Stimulated activated CD4-positive, alpha-beta T cell treated with anti-CD3 and anti-CD28 coated beads, Interleukin-15, amount 100 ng/mL, for 48 hours (primary cell): Measurements from ENCODE around the gene ASCC1.
A peak's percentile ranks its signal among the peaks of the same experiment; 100 is the strongest.
"Not testable (repeated sequence)": the region's sequence is repeated elsewhere in the genome, so short reads cannot be mapped to it uniquely, and the experiment has no call there.

Source experiments
- DNase-seq, 2 donors: peaks; one replicate each; pipeline ENCODE4 v3.0.0-alpha.2; 2020; ENCODE audit warnings: low read depth in 2 of 2

Gene ASCC1

DNA sequence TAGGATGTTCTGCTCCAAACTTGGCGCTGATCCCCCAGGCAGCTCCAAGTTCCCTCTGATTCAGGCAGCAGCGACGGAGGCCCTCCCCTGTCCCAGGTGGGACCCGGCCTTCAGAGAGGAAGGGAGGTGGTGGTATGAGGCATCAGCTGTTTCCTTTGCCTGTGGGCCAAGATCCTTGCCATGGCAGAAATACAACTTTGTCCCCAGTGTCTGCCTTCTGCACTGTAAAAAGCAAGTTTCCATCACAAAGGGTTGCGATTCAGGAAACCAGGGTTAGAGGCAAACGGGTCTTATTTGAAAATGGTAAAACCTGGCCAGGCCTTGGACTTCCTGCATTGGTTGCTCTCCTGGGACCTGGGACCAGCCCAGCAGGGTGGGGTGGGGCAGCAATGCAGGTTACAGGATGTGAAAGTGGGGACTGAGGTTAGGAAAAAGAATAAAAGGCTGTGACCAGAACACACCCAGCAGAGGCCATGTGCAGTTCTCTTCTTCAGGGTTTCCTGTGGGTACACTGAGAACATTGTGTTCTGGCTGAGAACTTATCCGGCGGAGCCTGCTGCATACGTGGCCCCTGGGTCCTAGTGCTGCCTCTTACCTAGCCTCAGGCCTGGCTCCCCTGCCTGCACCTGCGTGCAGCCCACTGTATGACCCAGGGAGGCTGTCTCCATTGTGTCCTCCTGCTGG is 32.5 kb upstream of the ASCC1 start:
- peak; percentile 60 to 62 for DNase-seq

DNA sequence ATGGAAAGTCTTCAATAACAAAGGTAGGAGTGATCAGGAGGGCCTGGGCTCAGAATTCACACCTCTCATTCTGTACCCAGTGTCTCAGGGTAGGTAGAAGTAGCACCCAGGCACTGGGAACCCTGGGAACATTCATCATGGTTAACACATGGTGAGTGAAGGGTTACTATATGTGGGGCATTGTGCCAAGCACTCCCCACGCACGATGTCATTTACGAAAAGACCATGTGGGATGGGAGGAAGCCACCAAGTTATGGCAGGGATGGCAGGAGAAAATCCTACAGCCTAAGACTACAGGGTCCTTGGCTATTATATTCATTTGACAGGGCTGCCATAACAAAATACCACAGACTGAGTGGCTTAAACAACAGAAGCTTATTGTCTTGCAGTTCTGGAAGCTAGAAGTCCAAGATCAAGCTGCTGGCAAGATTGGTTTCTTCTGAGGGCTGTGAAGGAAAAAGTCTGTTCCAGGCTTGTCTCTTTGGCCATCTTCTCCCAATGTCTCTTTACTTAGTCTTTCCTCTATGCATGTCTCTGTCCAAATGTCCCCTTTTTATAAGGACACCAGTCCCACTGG is 30.0 kb upstream of the ASCC1 start:
- no peak for DNase-seq

DNA sequence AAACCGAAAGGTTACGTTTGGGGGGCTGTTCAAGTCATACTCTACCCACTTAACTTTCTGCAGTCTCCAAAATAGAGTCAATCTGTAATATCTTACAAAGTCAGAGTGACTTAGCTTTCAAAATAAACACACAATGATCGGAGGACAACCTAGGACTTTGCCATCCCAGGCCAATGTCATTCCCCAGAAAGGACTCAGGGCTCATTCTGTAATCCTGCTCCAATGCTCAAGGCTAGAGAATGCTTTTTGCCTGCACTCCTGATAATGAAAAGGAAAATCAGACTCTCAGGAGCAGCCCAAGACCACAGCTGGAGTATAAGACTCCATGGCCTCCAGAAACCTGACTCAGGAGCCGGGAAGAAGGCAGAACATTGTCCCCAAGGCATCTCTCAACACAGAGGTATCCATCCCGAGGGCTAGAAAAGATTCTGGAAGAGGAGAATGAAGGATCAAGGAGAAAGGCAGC is 28.5 kb upstream of the ASCC1 start:
- no peak for DNase-seq

DNA sequence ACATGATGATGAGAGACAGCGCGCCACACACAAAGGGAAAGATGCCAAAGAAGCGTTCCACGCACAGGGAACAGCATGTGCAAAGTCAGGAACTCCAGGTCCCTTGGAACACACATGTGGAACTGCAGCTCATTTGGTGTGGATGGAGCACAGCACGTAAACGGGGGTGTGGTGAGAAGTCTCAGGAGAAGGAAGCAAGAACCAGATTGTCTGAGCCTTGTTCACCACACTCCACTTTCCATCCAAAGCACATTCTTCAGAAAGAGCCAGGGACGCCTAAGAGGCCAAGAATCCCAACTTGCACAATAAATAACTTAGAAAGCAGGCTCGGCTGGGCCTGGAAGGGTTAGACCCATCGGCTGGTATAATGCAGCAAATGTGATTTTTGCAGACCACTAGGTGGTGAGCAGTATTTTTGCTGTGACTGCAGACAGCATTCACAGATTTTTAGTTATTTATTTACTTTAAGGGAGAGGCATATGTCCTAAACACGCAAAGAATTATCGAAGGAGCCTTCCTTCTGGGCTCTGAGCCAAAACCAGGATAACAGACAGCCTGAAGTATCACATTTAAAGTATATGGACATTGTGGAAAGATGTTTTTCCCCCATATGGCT is 27.9 kb upstream of the ASCC1 start:
- no peak for DNase-seq

DNA sequence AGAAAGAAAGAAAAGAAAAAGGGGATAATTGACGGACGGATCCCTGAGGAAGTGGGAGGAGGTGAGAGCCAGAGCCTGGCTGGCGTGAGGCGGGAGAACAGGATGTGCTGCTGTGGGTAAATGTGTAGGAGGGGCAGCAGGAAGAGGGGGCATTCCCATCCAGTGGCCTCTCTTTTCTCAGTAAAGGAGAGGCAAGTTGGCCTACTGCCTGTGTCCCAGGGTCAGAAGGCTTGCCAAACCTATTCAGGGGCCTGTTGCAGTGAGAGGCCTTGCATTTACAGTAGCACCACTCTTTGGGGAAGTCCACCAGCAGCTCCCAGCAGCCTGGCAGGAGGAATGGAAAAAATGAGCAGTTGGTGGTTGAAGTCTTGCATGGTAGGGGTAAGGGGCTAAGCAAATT is 26.6 kb upstream of the ASCC1 start:
- no peak for DNase-seq

DNA sequence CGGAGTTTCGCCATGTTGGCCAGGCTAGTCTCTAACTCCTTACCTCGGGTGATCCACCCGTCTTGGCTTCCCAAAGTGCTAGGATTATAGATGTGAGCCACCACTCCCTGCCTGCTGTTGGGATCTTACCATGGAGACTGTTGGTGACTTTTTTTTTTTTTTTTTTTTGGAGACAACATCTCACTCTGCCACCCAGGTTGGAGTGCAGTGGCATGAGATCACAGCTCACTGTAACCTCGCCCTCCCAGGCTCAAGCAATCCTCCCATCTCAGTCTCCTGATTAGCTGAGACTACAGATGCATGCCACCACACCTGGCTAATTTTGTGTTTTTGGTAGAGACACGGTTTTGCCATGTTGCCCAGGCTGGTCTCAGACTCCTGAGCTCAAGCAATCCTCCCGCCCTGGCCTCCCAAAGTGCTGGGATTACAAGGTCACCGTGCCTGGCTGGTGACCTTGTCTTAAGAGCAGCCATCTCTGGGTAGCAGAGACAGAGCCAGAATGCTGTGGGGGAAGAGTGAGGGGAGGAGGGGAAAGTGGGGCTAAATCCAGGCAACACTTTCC is 25.7 kb upstream of the ASCC1 start:
- no peak for DNase-seq

DNA sequence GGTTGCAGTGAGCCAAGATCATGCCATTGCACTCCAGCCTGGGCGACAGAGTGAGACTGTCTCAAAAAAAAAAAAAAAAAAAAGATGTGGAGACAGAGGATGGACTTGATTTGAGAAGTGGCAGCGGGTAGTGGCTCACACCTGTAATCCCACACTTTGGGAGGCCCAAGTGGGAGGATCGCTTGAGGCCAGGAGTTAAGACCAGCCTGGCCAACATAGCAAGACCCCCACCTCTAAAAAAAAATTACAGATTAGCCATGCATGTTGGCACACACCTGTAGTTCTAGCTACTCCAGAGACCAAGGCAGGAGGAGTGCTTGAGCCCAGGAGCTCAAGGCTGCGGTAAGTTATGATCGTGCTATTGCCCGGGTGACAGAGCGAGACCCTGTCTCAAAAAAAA is 24.3 kb upstream of the ASCC1 start:
- DNase-seq, result no peak

DNA sequence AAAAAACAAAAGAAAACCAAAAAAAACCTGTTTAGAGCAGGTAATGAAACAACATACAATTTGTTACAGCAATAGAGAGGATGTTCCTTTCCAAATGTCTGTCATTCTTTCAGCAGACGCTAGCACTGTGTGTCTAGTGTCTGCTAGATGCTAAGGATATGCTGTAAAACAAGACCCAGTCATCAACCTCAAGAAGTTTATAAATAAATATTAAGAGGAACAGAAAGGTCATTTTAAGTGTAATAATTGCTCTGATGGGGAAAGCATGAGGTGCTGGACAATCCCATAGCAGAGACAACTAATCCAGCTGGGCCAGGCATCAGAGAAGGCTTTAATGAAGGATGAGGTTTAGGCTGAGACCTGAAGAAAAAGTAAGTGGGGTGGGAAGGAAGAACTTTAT is 23.3 kb upstream of the ASCC1 start:
- DNase-seq, result no peak

DNA sequence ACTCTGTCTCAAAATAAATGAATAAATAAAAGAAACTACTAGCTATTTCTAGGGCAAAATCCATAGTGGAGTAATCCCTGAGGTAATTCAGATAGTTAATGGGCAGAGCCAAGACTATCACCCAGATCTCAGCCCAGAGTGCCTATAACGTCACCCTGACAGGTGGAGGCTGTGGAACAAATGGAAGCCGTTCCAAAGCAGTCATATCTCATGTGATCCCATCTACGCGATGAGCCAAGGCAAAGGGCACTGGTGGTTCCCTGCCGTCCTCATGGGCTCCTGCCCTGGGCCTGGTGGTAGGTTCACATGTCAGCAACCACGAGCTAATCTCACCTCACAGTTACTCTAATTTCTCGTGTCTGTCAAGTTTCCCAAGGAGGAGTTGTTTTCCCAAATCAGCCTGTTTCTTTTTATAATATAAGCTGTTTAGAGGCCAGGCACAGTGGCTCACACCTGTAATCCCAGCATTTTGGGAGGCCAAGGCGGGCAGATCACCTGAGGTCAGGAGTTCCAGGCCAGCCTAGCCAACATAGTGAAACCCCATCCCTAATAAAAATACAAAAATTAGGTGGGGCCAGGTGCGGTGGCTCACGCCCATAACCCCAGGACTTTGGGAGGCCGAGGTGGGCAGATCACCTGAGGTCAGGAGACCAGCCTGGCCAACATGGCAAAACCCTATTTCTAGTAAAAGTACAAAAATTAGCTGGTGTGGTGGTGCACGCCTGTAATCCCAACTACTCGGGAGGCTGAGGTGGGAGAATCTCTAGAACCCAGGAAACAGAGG is 22.5 kb upstream of the ASCC1 start:
- no peak for DNase-seq

DNA sequence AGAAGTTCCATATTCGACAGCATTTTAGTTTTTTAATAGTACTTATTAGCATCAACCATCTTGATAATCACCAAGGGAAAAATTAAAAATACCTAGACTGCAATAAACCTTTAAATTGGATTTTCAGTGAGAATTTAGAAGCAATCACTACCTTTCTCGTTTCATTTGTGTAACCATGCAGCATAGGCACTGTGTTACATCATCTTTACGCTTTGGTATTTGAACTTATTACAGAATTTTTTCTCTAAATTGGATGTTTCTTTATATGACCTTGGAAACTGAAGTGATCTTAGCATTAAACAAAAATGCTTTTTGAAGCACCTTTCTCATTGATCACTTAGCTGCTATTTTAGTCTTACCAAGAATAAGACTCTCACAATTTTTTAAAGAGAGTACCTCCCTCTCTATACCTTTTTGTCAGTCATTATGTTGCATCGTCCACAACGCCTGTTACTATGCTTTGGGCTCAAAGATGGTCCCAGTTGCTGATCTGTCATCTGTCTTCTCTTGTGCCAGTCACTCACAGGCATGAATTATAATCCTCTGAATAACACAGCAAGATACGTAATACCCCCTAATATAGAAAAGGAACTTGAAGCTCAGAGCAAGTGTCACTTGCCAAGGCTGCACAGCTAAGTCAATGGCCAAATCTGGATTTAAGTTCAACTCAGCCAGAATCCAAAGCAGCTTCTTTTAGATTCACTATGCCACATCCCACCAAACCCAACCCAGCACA is 19.6 kb upstream of the ASCC1 start:
- no peak for DNase-seq

DNA sequence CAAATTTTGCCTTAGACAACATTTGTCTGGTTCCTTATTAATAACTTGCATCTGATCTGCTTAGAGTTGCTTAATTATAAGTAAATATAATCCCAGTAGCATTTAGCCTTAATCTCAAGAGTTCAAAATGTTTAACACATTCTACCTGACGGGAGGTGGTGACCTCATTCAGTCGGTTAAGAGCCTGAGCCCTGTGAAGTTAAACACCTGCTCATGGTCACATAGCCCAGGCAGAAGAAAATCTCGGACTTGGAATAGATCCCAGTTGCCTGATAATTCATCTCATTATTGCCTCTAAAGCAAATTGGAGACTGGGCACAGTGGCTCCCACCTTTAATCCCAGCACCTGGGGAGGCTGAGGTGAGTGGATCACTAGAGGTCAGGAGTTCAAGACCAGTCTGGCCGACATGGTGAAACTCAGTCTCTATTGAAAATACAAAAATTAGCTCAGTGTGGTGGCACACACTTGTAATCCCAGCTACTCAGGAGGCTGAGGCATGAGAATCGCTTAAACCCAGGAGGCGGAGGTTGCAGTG is 18.6 kb upstream of the ASCC1 start:
- DNase-seq, result no peak

DNA sequence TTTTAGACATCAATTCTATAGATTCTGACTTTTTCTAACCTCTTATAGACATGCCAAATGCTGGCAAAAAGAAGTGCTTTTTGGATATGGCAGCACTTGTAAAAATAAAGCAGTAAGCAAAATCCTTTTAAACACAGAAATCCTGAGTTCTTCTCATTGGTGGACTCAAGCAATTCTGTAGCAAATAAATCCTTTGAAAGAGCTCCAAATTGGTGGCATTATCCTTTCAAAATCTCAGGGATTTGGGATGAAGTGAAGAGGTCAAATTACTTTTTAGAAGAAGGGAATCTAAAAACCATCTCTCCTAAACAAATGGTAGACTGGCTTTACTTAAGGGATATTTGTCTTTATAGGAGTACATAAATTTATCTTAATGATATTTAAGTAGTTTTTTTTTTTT is 17.5 kb upstream of the ASCC1 start:
- DNase-seq, result no peak

DNA sequence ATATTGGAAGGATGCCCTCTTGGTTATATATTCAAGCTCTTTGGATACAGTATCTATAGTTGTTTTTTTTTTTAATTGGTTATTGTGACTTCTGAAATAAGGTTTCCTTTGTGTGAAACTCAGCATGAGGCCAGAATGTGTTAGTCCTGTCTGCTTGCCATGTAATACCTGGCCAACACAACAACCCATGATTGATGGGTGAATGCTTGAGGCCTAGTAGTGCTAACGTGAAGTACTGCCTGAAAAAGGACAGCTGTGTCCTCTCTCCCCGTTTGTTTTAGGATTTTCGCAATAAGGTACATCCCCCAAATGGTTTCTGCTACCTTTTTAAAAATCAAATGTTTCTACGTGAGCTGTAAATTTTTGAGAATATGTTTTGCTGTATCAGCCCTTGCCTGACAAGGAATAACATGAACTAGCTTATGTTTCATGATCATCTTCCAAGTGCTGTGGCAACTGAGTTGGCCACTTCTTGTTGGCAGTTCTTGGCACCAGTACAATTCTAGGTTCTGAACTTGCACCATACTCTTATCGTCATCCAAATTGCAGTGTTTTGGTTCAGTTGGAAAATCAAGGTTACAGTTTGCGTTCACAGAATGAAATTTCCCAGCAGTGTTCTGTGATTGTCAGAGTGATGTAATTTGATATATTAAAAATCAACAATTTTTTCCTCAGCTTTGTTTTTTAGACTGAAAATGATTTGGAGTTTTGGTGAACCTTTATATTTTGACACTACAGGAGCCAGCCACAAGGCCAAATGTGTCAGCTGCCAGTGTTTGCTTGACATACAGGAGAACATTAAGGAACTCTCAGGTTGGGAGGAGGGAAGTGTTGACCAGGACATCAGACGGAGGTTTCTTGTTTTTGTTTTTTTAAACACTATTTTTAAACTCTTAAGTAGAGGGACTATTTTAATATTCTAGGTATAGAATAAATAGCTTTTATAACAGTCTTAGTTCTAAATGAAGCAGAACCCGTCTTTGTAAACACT is 13.5 kb upstream of the ASCC1 start:
- no peak for DNase-seq

DNA sequence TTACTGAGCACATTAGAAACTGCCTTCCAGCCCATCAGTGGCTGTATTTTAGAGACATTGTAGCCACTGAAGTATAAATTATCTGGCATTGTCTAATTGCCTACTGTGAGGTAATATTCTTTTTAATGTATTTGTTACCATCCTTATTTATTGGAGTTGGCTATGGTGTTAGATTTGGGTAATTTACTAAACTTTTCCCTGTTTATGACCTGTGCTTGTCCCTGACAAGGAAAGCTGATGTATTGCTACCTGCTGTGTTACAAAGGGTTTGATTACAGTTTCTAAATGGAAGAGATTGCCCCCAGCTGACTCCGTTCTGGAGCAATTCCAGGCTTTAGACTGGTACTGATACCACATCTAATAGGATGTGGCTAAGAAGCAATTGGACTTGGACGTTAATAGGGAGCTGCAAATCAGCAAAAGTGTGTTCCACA is 12.3 kb upstream of the ASCC1 start:
- no peak for DNase-seq

DNA sequence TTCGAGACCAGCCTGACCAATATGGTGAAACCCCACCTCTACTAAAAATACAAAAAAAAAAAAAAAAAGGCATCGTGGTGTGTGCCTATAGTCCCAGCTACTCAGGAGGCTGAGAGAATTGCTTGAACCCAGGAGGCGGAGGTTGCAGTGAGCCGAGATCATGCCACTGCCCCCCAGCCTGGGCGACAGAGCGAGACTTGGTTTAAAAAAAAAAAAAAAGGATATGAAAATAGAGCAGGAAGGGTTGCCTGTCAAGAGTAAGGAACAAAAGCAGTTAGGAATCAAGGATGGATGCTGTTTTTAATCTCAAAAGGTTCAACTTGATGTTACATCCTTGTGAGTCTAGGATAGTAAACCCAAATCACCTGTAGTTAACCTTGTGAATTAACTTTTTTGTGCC is 11.8 kb upstream of the ASCC1 start:
- no peak for DNase-seq

DNA sequence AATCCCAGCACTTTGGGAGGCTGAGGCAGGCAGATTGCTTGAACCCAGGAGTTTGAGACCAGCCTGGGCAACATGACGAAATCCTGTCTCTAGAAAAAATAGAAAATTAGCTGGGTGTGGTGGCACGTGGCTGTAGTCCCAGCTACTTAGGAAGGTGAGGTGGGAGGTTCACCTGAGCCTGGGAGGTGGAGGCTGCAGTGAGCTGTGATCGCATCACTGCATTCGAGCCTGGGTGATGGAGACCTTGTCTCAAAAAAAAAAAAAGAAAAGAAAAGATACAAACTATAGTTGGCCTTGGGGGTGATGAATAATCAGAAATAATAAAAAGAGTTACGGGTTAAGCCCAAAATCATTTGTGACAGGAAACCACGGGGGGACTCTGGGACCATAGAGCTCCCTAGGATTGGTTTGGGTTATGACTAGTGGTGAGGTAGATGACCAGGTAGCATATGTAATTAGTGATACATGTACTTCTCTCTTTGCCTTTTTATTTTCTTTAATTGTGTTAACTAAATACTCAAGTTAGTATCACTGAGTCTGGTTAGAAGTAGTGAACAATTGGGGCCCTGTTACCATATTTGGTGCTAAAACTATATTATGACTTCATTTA is 10.4 kb upstream of the ASCC1 start:
- DNase-seq, result no peak

DNA sequence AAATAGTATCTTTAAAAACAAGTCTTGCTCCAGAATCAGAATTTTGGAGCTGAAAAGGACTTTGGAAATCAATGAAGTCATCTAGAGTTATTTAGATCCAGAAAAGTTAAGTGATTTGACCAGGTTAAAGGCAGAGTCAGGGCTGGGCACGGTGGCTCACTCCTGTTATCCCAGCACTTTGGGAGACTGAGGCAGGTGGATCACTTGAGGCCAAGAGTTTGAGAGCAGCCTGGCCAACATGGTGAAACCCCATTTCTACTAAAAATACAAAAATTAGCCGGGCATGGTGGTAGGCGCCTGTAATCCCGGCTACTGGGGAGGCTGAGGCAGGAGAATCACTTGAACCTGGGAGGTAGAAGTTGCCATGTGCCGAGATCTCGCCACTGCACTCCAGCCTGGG is 8.1 kb upstream of the ASCC1 start:
- not testable (repeated sequence) for DNase-seq

DNA sequence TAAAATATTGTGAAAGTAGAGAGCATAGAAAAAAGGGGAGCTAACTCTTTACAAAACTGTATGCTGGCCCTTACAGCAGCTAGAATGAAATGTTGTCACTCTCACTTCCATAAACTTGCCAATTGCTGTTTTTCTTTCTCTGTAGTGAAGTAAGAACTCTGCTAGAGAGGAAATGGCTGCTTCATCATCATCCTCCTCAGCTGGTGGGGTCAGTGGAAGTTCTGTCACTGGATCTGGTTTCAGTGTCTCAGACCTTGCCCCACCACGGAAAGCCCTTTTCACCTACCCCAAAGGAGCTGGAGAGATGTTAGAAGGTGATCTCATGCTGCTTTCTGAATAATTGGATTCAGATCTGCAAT is 7.6 kb upstream of the ASCC1 start:
- no peak for DNase-seq

DNA sequence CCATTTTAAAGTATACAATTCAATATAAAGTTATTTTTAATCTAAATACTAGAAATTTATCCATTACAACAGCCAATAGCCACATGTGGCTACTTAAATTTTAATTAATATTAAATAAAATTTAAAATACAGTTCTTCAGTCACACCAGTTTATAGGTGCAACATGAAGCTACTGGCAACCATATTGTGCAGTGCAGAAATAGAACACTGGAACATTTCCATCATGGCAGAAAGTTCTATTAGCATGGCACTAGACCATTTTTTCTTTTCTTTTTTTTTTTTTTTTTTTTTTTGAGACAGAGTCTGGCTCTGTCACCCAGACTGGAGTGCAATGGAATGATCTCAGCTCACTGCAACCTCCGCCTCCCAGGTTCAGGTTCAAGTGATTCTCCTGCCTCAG is 5.2 kb upstream of the ASCC1 start:
- no peak for DNase-seq

DNA sequence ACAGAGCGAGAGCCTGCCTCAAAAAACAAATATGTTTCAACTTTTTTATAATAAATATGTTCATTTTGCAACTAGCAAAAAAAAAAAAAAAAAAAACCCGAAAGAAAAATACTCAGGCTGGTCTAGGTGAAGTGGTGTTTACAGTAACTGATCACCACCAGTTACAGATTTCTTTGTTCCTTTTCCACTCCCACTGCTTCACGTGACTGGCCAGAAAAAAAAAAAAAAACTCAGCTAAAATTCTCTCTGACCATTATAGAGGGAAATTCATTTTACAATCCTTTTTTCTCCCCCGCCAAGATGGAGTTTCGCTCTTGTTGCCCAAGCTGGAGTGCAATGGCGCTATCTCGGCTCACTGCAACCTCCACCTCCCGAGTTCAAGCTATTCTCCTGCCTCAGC is 4.6 kb upstream of the ASCC1 start:
- DNase-seq, result no peak
